Stimulated activated CD8-positive, alpha-beta memory T cell treated with anti-CD3 and anti-CD28 coated beads, Interleukin-15, amount 100 ng/mL, for 1 hour (primary cell): ENCODE measurements around the gene CHN2.

Experiments
- DNase-seq: peaks from one replicate; pipeline ENCODE4 v3.0.0-alpha.2; 2020; ENCODE audit warnings: low read depth

The CHN2 gene

GRCh38 chr7:29364661-29365060, 170.1 kb downstream of the CHN2 start:
- DNase-seq = no peak

- DNase-seq = no peak
Measured at GRCh38 chr7:29365423-29365822, 170.8 kb downstream of the CHN2 start.

- DNase-seq = no peak
Measured at GRCh38 chr7:29367784-29368183, 173.2 kb downstream of the CHN2 start.

- DNase-seq = no peak
Measured at GRCh38 chr7:29369909-29370488, 175.4 kb downstream of the CHN2 start.

- no peak for DNase-seq
Measured at GRCh38 chr7:29370531-29371314, 176.1 kb downstream of the CHN2 start.

- DNase-seq = no peak
Measured at GRCh38 chr7:29371472-29371871, 176.9 kb downstream of the CHN2 start.

GRCh38 chr7:29372351-29373090, 177.9 kb downstream of the CHN2 start:
- DNase-seq = no peak

- no peak for DNase-seq
Measured at GRCh38 chr7:29375641-29376562, 181.3 kb downstream of the CHN2 start.

- no peak for DNase-seq
Measured at GRCh38 chr7:29377718-29378117, 183.1 kb downstream of the CHN2 start.

GRCh38 chr7:29379551-29379950, 185.0 kb downstream of the CHN2 start:
- no peak for DNase-seq

GRCh38 chr7:29381206-29382094, 186.9 kb downstream of the CHN2 start:
- DNase-seq = no peak

- DNase-seq = no peak
Measured at GRCh38 chr7:29384277-29384676, 189.7 kb downstream of the CHN2 start.

- no peak for DNase-seq
Measured at GRCh38 chr7:29385214-29385814, 190.7 kb downstream of the CHN2 start.

- no peak for DNase-seq
Measured at GRCh38 chr7:29386196-29386765, 191.7 kb downstream of the CHN2 start.

GRCh38 chr7:29391262-29391661, 196.7 kb downstream of the CHN2 start:
- no peak for DNase-seq

- DNase-seq = no peak
Measured at GRCh38 chr7:29394321-29394720, 199.7 kb downstream of the CHN2 start.

GRCh38 chr7:29396563-29396962, 202.0 kb downstream of the CHN2 start:
- no peak for DNase-seq

- no peak for DNase-seq
Measured at GRCh38 chr7:29397398-29397797, 202.8 kb downstream of the CHN2 start.

GRCh38 chr7:29398011-29398410, 203.4 kb downstream of the CHN2 start:
- DNase-seq = no peak

GRCh38 chr7:29400437-29400836, 205.9 kb downstream of the CHN2 start:
- DNase-seq = no peak
